ENCODE results near the gene SPOCD1. TPM values are rescaled to one million over a fixed set of nuclear protein-coding genes. Genes with fewer than 3 reads are reported as not detected.

SPOCD1 gene
- total RNA-seq, 2 donors from 2014 or later = 21.6 TPM; not detected in 1

DNA sequence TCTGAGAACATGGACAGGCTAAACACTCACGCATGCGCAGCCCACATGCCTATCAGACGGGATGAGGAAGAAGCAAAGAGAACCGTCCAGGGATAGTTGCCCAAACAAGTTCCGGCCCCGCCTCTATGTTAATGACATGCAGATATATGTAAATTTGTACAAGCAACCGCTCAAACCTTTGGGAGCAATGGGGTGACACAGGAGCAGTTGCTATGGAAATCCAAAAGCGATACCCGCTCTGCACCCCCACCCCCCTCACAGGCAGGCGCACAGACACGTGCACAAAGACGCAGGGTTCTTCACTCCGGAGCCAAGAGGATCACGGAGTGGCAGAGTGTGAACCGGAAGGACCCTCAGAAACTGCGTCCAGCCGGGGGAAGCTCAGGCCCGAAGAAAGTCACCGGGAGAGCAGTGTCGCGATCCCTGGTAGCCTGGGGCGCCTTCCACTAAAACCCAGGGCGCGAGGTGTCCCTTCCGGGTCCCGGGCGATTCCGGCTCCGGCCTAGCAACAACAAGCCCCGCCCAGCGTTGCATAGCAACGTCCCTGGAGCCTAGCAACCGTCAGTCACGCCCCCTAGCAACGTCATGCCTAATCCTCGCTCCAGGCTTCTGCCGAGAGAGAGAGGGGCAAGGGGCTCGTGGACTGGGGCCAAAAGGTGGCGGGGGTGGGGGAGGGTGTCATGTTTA, 27.5 kb downstream of the SPOCD1 start:
- TF ChIP-seq POLR2AphosphoS5 (IDR thresholded peaks at IDR 0.05) (peak; percentile 48), POLR2A (IDR thresholded peaks at IDR 0.05) (peak; percentile 54)
- TF ChIP-seq, protein P1, sequence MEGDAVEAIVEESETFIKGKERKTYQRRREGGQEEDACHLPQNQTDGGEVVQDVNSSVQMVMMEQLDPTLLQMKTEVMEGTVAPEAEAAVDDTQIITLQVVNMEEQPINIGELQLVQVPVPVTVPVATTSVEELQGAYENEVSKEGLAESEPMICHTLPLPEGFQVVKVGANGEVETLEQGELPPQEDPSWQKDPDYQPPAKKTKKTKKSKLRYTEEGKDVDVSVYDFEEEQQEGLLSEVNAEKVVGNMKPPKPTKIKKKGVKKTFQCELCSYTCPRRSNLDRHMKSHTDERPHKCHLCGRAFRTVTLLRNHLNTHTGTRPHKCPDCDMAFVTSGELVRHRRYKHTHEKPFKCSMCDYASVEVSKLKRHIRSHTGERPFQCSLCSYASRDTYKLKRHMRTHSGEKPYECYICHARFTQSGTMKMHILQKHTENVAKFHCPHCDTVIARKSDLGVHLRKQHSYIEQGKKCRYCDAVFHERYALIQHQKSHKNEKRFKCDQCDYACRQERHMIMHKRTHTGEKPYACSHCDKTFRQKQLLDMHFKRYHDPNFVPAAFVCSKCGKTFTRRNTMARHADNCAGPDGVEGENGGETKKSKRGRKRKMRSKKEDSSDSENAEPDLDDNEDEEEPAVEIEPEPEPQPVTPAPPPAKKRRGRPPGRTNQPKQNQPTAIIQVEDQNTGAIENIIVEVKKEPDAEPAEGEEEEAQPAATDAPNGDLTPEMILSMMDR (IDR thresholded peaks at IDR 0.05) = peak in 1 of 4 experiments; percentile 11
- Histone ChIP-seq H3K4me3 (peak overlapping the region; percentile 40 to 56), H3K27ac (peak overlapping the region; percentile 84 to 85), H3K4me1 (replicated peaks) (no peaks in the 10 kb centered on the region), H3K36me3 (no peaks in the 10 kb centered on the region), H3K27me3 (replicated peaks; ENCODE audit: insufficient read depth) (no peaks in the 10 kb centered on the region), H3K9me3 (no peaks in the 10 kb centered on the region)
- intact Hi-C loops (cut with DNase I) = loop anchor here (2.0 to 5.0 kb wide), 2 partner anchors 23 to 126 kb away; partner anchors contain the start of gene ADGRB2
- DNase-seq (ENCODE audit: low spot score) = peak; percentile 93
- WGBS = 2% methylated on average over 33 of the region's 39 CpGs

DNA sequence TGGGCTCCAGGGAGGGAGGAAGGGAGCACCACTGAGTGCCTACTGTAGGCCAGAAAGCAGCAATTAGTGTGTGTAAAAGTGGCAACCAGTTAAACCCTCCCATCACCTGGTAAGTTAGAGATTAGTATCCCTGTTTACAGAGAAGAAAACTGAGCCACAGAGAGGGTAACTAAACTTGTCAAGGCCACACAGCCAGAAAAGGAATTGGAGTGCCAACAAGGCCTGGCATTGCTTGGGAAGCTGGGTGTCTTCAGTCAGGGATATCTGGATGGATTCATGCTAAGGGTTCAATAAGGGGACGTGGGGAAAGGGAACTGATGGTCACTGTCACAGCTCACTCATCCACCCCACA, 28.1 kb downstream of the SPOCD1 start:
- TF ChIP-seq POLR2AphosphoS5 (IDR thresholded peaks at IDR 0.05) (no peak), POLR2A (IDR thresholded peaks at IDR 0.05) (no peak)
- TF ChIP-seq, protein P1 (IDR thresholded peaks at IDR 0.05) = no peak
- H3K9me3 ChIP-seq = no peaks in the 10 kb centered on the region
- H3K27me3 ChIP-seq (replicated peaks; ENCODE audit: insufficient read depth) = no peaks in the 10 kb centered on the region
- DNase-seq (ENCODE audit: low spot score) = no peak
- H3K27ac ChIP-seq = peak overlapping the region; percentile 84 to 85
- H3K4me3 ChIP-seq = peak overlapping the region in 1 of 2 donors; percentile 56
- no peaks in the 10 kb centered on the region for H3K4me1 ChIP-seq (replicated peaks)
- intact Hi-C loops (cut with DNase I) = loop anchor here (2.0 to 5.0 kb wide), 2 partner anchors 23 to 125 kb away; partner anchors contain the start of gene ADGRB2
- H3K36me3 ChIP-seq = no peaks in the 10 kb centered on the region
- 24% methylated on average over 1 of the region's 1 CpG for WGBS

DNA sequence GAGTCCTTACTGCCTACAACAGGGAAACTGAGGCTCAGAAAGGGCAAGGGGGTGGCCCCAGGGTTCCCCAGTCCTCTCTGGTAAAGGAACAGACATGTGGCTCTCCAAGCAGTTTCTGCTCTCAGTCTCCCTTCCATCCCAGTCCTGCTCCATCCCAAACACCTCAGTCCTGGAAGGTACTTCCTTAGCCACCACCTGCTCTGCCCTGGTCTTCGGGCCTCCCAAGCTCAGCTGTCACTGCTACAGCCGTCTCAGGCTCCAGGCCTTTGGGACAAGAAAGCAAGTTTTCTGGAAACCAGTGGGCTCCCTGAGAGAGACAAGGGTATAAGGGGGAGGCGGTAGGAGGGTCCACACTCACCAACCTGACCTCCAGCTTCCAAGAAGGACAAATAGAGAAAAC, 28.6 kb downstream of the SPOCD1 start:
- H3K36me3 ChIP-seq = no peaks in the 10 kb centered on the region
- DNase-seq (ENCODE audit: low spot score) = no peak
- H3K4me1 ChIP-seq (replicated peaks) = no peaks in the 10 kb centered on the region
- intact Hi-C loops (cut with DNase I) = loop anchor here (5.0 kb wide), 1 partner anchor 125 kb away; no protein-coding TSS in a partner anchor
- no peaks in the 10 kb centered on the region for H3K9me3 ChIP-seq
- no peak overlapping the region for H3K27ac ChIP-seq
- TF ChIP-seq, protein P1 (IDR thresholded peaks at IDR 0.05) = no peak
- TF ChIP-seq POLR2A (IDR thresholded peaks at IDR 0.05) (no peak), POLR2AphosphoS5 (IDR thresholded peaks at IDR 0.05) (no peak)
- no peaks in the 10 kb centered on the region for H3K27me3 ChIP-seq (replicated peaks; ENCODE audit: insufficient read depth)
- H3K4me3 ChIP-seq = no peak overlapping the region
- 86% methylated on average over 3 of the region's 3 CpGs for WGBS

DNA sequence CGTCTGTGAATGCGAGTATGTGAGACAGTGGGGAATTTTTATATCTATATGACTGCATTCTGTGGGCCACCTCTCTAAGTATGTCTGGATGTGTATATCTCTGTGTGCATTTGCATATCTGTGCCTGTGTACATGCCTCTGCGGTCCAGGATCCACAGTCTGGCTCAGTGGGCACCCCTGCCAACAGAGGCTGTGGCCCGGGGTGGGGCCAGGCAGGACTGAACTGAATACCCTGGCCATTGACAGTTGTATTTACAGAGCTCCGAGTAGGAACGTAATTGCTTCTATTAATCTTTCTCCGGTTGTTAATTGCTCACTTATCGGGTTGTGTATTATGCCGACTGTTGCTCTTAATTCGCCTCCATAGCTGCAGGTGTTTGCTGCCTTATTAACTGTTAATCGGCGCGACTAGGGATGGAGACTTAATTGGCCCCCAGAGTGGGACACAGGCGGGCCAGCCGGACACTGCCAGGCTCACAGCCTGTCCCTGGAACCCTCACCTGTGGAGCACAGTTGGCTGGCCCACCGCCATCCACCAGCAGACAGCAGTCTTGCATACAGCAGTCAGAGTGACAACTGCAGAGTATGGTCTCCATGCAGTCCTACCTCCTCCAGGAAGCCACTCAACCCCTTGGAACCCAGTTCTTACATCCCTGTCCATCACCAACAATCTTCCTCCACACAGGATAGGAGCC, 29.3 kb downstream of the SPOCD1 start:
- 88% methylated on average over 16 of the region's 16 CpGs for WGBS
- intact Hi-C loops (cut with DNase I) = loop anchor here (5.0 kb wide), 1 partner anchor 124 kb away; no protein-coding TSS in a partner anchor
- no peak overlapping the region for H3K4me3 ChIP-seq
- no peaks in the 10 kb centered on the region for H3K9me3 ChIP-seq
- H3K27ac ChIP-seq = no peak overlapping the region
- H3K36me3 ChIP-seq = no peaks in the 10 kb centered on the region
- no peak for TF ChIP-seq POLR2A (IDR thresholded peaks at IDR 0.05)
- TF ChIP-seq, protein P1 (IDR thresholded peaks at IDR 0.05) = no peak
- no peak for TF ChIP-seq POLR2AphosphoS5 (IDR thresholded peaks at IDR 0.05)
- DNase-seq (ENCODE audit: low spot score) = no peak
- no peaks in the 10 kb centered on the region for H3K27me3 ChIP-seq (replicated peaks; ENCODE audit: insufficient read depth)
- H3K4me1 ChIP-seq (replicated peaks) = no peaks in the 10 kb centered on the region

Measured in prostate gland (tissue), 2 donors.